Measurements from ENCODE around the gene LMNA.
"Not testable (repeated sequence)": the region's sequence is repeated elsewhere in the genome, so short reads cannot be mapped to it uniquely, and the experiment has no call there.

DNA sequence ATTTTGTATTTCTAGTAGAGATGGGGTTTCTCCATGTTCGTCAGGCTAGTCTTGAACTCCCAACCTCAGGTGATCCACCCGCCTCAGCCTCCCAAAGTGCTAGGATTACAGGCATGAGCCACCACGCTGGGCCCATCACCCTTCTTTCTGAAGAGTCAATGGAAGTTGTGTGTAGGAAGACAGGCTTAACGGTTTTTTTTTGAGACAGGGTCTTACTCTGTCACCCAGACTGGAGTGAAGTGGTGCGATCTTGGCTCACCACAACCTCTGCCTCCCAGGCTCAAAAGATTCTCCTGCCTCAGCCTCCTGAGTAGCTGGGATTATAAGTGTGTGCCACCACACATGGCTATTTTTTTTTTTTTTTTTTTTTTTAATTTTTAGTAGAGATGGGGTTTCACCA is 2.2 kb downstream of the LMNA start:
- TF ChIP-seq POLR2A, POLR2AphosphoS5 (IDR thresholded peaks at IDR 0.05): not testable (repeated sequence)
- TF ChIP-seq, protein P1, sequence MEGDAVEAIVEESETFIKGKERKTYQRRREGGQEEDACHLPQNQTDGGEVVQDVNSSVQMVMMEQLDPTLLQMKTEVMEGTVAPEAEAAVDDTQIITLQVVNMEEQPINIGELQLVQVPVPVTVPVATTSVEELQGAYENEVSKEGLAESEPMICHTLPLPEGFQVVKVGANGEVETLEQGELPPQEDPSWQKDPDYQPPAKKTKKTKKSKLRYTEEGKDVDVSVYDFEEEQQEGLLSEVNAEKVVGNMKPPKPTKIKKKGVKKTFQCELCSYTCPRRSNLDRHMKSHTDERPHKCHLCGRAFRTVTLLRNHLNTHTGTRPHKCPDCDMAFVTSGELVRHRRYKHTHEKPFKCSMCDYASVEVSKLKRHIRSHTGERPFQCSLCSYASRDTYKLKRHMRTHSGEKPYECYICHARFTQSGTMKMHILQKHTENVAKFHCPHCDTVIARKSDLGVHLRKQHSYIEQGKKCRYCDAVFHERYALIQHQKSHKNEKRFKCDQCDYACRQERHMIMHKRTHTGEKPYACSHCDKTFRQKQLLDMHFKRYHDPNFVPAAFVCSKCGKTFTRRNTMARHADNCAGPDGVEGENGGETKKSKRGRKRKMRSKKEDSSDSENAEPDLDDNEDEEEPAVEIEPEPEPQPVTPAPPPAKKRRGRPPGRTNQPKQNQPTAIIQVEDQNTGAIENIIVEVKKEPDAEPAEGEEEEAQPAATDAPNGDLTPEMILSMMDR (IDR thresholded peaks at IDR 0.05 in 8 of 11, conservative IDR thresholded peaks at IDR 0.05 in 3 of 11): not testable (repeated sequence)

All from spleen (tissue), 7 donors.